Trophoblast cell (in vitro differentiated cells and primary cell): ENCODE measurements around the gene PKIG.

ENCODE experiments used
- DNase-seq, 2 donors: peaks; one replicate each; pipeline ENCODE4 v3.0.0-alpha.2; 2016
- H2AFZ ChIP-seq: 2 replicates; pipeline ENCODE4 v1.6.1; 2013; ENCODE audit warnings: low read length, moderate library complexity, mild to moderate bottlenecking; ENCODE audit not compliant: insufficient read depth, poor library complexity
- H2AK5ac ChIP-seq: 2 replicates; pipeline ENCODE4 v1.6.1; 2013; ENCODE audit warnings: mild to moderate bottlenecking, low read length
- H2BK120ac ChIP-seq: 2 replicates; pipeline ENCODE4 v1.6.1; 2013; ENCODE audit warnings: low read length, mild to moderate bottlenecking, moderate library complexity; ENCODE audit not compliant: insufficient read depth, poor library complexity
- H2BK12ac ChIP-seq: 2 replicates; pipeline ENCODE4 v1.6.1; 2013; ENCODE audit warnings: mild to moderate bottlenecking, low read length, moderate library complexity
- H2BK5ac ChIP-seq: 2 replicates; pipeline ENCODE4 v1.6.1; 2013; ENCODE audit warnings: low read length, low read depth, moderate library complexity, mild to moderate bottlenecking; ENCODE audit not compliant: poor library complexity
- H3K14ac ChIP-seq: 2 replicates; pipeline ENCODE4 v1.6.1; 2013; ENCODE audit warnings: mild to moderate bottlenecking, low read length
- H3K18ac ChIP-seq: 2 replicates; pipeline ENCODE4 v1.6.1; 2013; ENCODE audit warnings: mild to moderate bottlenecking, low read length
- H3K23ac ChIP-seq: 2 replicates; pipeline ENCODE4 v1.6.1; 2013; ENCODE audit warnings: low read length
- H3K27ac ChIP-seq: 2 replicates; pipeline ENCODE4 v1.5.1; 2013; ENCODE audit warnings: low read depth, mild to moderate bottlenecking, inconsistent platforms, low read length, moderate library complexity
- H3K27me3 ChIP-seq: 2 replicates; pipeline ENCODE4 v1.6.1; 2013; ENCODE audit warnings: inconsistent platforms, mild to moderate bottlenecking, low read length, moderate library complexity; ENCODE audit not compliant: insufficient read depth
- H3K36me3 ChIP-seq, 2 experiments: 1 replicate in 1 of 2; 2 replicates in 1 of 2; pipeline ENCODE4 v1.6.1; 2013; ENCODE audit warnings: low read length in 2 of 2, mild to moderate bottlenecking in 2 of 2, moderate library complexity in 1 of 2; ENCODE audit not compliant: insufficient read depth in 2 of 2, control insufficient read depth in 1 of 2
- H3K4ac ChIP-seq: 2 replicates; pipeline ENCODE4 v1.6.1; 2013; ENCODE audit warnings: low read depth, mild to moderate bottlenecking, low read length, moderate library complexity
- H3K4me1 ChIP-seq, 2 experiments: 1 replicate in 1 of 2; 2 replicates in 1 of 2; pipeline ENCODE4 v1.6.1; 2013; ENCODE audit warnings: low read length in 2 of 2, mild to moderate bottlenecking in 2 of 2, moderate library complexity in 1 of 2; ENCODE audit not compliant: insufficient read depth in 2 of 2, control insufficient read depth in 1 of 2
- H3K4me2 ChIP-seq: 2 replicates; pipeline ENCODE4 v1.6.1; 2013; ENCODE audit warnings: inconsistent platforms, mild to moderate bottlenecking, low read length, moderate library complexity
- H3K4me3 ChIP-seq: 2 replicates; pipeline ENCODE4 v1.5.1; 2013; ENCODE audit warnings: mild to moderate bottlenecking, low read depth, low read length, inconsistent platforms
- H3K79me1 ChIP-seq: one replicate; pipeline ENCODE4 v1.6.1; 2013; ENCODE audit warnings: low read length
- H3K79me2 ChIP-seq: 2 replicates; pipeline ENCODE4 v1.6.1; 2013; ENCODE audit warnings: low read length, mild to moderate bottlenecking; ENCODE audit not compliant: control insufficient read depth, insufficient read depth, poor library complexity
- H3K9ac ChIP-seq: 2 replicates; pipeline ENCODE4 v1.6.1; 2013; ENCODE audit warnings: mild to moderate bottlenecking, low read length
- H3K9me3 ChIP-seq: 2 replicates; pipeline ENCODE4 v1.6.1; 2013; ENCODE audit warnings: low read depth, mild to moderate bottlenecking, control low read depth, inconsistent platforms, low read length; ENCODE audit not compliant: insufficient read depth
- H4K12ac ChIP-seq: 2 replicates; pipeline ENCODE4 v1.6.1; 2013; ENCODE audit warnings: low read depth, mild to moderate bottlenecking, low read length, moderate library complexity
- H4K8ac ChIP-seq: 2 replicates; pipeline ENCODE4 v1.6.1; 2013; ENCODE audit warnings: low read depth, mild to moderate bottlenecking, low read length, moderate library complexity
- H4K91ac ChIP-seq: one replicate; pipeline ENCODE4 v1.6.1; 2013; ENCODE audit warnings: low read depth, mild to moderate bottlenecking, low read length, moderate library complexity
- whole genome bisulfite sequencing: extraction: QIAGEN DNeasy Blood & Tissue Kit; methylation state at CpG from one replicate; pipeline ENCODE4 v1.1.7; 2013; ENCODE audit warnings: missing lambda C conversion rate; ENCODE audit not compliant: insufficient read length, insufficient coverage; ENCODE audit errors: extremely low coverage; 5-methylcytosine and 5-hydroxymethylcytosine counted together

The PKIG gene

GRCh38 chr20:44633872-44634600, 51.7 kb downstream of the PKIG start:
- no peak overlapping the region for H2BK12ac ChIP-seq
- H3K36me3 ChIP-seq, result peaks cover 15% of the 10 kb centered on the region in 2 experiments

GRCh38 chr20:44635877-44636276, 53.5 kb downstream of the PKIG start:
- no peaks in the 10 kb centered on the region for H3K27me3 ChIP-seq
- no peak overlapping the region for H2AFZ ChIP-seq
- H2AK5ac ChIP-seq, result no peak overlapping the region
- peaks cover 15 to 17% of the 10 kb centered on the region in 2 experiments for H3K36me3 ChIP-seq
- no peak overlapping the region for H4K8ac ChIP-seq
- H3K18ac ChIP-seq, result no peak overlapping the region
- no peak overlapping the region for H2BK120ac ChIP-seq
- H2BK12ac ChIP-seq, result no peak overlapping the region
- H3K23ac ChIP-seq, result no peak overlapping the region
- no peak overlapping the region for H4K12ac ChIP-seq
- peaks cover under 1% of the 10 kb centered on the region for H3K79me1 ChIP-seq
- no peak overlapping the region for H3K4me3 ChIP-seq
- no CpG with 5 or more reads among the region's 4 CpGs for WGBS
- H4K91ac ChIP-seq, result no peak overlapping the region
- peaks cover under 1% of the 10 kb centered on the region for H3K9me3 ChIP-seq
- H3K27ac ChIP-seq, result no peak overlapping the region
- no peak overlapping the region for H3K9ac ChIP-seq
- no peaks in the 10 kb centered on the region for H3K4me1 ChIP-seq
- no peak overlapping the region for H2BK5ac ChIP-seq
- no peak overlapping the region for H3K4me2 ChIP-seq
- no peaks in the 10 kb centered on the region for H3K79me2 ChIP-seq
- no peak overlapping the region for H3K4ac ChIP-seq
- no peak for DNase-seq
- H3K14ac ChIP-seq, result no peak overlapping the region

More at GRCh38 chr20:44633872-44634600, 51.7 kb downstream of the PKIG start:
- Histone ChIP-seq H3K9ac (no peak overlapping the region), H3K4ac (no peak overlapping the region), H3K14ac (no peak overlapping the region), H3K27ac (no peak overlapping the region), H3K23ac (no peak overlapping the region), H4K91ac (no peak overlapping the region), H2BK5ac (no peak overlapping the region), H3K9me3 (peaks cover under 1% of the 10 kb centered on the region), H2AFZ (no peak overlapping the region), H2BK120ac (no peak overlapping the region), H3K4me1 (no peaks in the 10 kb centered on the region), H3K18ac (no peak overlapping the region), H2AK5ac (no peak overlapping the region), H3K4me2 (no peak overlapping the region), H3K27me3 (no peaks in the 10 kb centered on the region), H4K8ac (no peak overlapping the region), H4K12ac (no peak overlapping the region), H3K79me1 (no peaks in the 10 kb centered on the region), H3K4me3 (no peak overlapping the region), H3K79me2 (no peaks in the 10 kb centered on the region)
- DNase-seq, result no peak
- no CpG with 5 or more reads among the region's 18 CpGs for WGBS

DNA sequence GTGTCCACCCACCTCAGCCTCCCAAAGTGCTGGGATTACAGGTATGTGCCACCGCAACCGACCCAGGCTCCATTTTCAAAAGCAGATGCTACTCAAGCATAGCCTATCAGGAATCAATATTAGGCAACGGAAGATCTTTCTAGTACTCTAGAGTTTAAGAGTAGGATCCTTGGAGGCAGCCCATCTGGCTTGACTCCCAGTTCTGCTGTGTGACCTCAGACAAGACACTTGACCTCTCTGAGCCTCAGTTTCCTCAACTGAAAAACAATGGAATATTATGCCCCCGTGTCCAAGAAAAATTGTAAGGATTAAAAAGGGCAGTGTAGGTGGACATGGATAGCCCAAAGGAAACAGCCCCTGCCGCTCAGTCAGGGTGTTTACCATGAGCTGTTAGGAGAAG, 54.7 kb downstream of the PKIG start:
- Histone ChIP-seq H3K9me3 (peaks cover 3% of the 10 kb centered on the region), H4K8ac (no peak overlapping the region), H3K4me3 (no peak overlapping the region), H3K27me3 (no peaks in the 10 kb centered on the region), H2BK5ac (no peak overlapping the region), H3K23ac (no peak overlapping the region), H3K14ac (no peak overlapping the region), H2AK5ac (no peak overlapping the region), H3K27ac (no peak overlapping the region), H3K4ac (no peak overlapping the region), H3K36me3 (peaks cover 15 to 17% of the 10 kb centered on the region in 2 experiments), H3K79me1 (peaks cover 9% of the 10 kb centered on the region), H4K91ac (no peak overlapping the region), H4K12ac (no peak overlapping the region), H3K4me2 (no peak overlapping the region), H3K79me2 (no peaks in the 10 kb centered on the region), H2AFZ (no peak overlapping the region), H3K18ac (no peak overlapping the region), H3K4me1 (peaks cover 5 to 6% of the 10 kb centered on the region in 2 experiments), H2BK120ac (no peak overlapping the region), H2BK12ac (no peak overlapping the region), H3K9ac (no peak overlapping the region)
- no peak for DNase-seq
- no CpG with 5 or more reads among the region's 5 CpGs for WGBS

- no peaks in the 10 kb centered on the region for H3K27me3 ChIP-seq
- no peak overlapping the region for H3K23ac ChIP-seq
- H2BK120ac ChIP-seq, result no peak overlapping the region
- no peak overlapping the region for H3K4me3 ChIP-seq
- no peak overlapping the region for H3K18ac ChIP-seq
- no peak overlapping the region for H3K9ac ChIP-seq
- no peak overlapping the region for H3K4ac ChIP-seq
- H3K79me1 ChIP-seq, result peaks cover 16% of the 10 kb centered on the region
- H2BK12ac ChIP-seq, result no peak overlapping the region
- peaks cover 3% of the 10 kb centered on the region for H3K9me3 ChIP-seq
- DNase-seq, result no peak
- no peak overlapping the region for H3K14ac ChIP-seq
- no peak overlapping the region for H2AFZ ChIP-seq
- H3K4me1 ChIP-seq, result peaks cover 10 to 11% of the 10 kb centered on the region in 2 experiments
- no CpG with 5 or more reads among the region's 11 CpGs for WGBS
- peaks cover 15 to 17% of the 10 kb centered on the region in 2 experiments for H3K36me3 ChIP-seq
- H3K4me2 ChIP-seq, result no peak overlapping the region
- no peak overlapping the region for H3K27ac ChIP-seq
- no peak overlapping the region for H2AK5ac ChIP-seq
- H4K12ac ChIP-seq, result no peak overlapping the region
- no peak overlapping the region for H2BK5ac ChIP-seq
- H4K91ac ChIP-seq, result no peak overlapping the region
- H4K8ac ChIP-seq, result no peak overlapping the region
- H3K79me2 ChIP-seq, result peaks cover 2% of the 10 kb centered on the region
Measured at GRCh38 chr20:44637522-44638372, 55.4 kb downstream of the PKIG start.
